IMR-90 (cell line): ENCODE results near the gene TMEM130. TPM values are rescaled to one million over a fixed set of nuclear protein-coding genes. Genes with fewer than 3 reads are reported as not detected.

Experiments used
- microRNA-seq, 2 experiments: library from miRNA; stranded (forward) in 1 of 2; unstranded in 1 of 2; fragments of 10-50 nt in 1 of 2; fragments of <30 nt in 1 of 2; gene quantifications in 1 of 2; microRNA quantifications in 1 of 2; one replicate each; pipeline versions ENCODE3 to v1.1.0; 2013 to 2020; ENCODE audit not compliant: insufficient read depth in 1 of 2, insufficient read length in 1 of 2, unreplicated experiment in 1 of 2
- polyA plus RNA-seq, 3 experiments: library from polyadenylated mRNA; depleted of rRNA; stranded (reverse); fragments of >200 nt; gene quantifications; 2 replicates each; pipeline ENCODE4 v1.2.3, GENCODE V29; 2012; ENCODE audit warnings: low replicate concordance in 1 of 3
- small RNA-seq, 5 experiments: library from RNA; depleted of rRNA; stranded (forward); fragments of <200 nt; gene quantifications; one replicate each; pipeline ENCODE3, GENCODE V24; 2012
- total RNA-seq: library from RNA; depleted of rRNA; stranded (reverse); fragments of >200 nt; gene quantifications from 2 replicates; pipeline ENCODE4 v1.2.3, GENCODE V29; 2012; rRNA removed

TMEM130 gene
- total and polyA plus RNA-seq, 2 of the 4 experiments (the other 2 are of a cell fraction), result 1.1 to 14.8 TPM

Small RNAs within 50 kb of the gene (microRNA-seq; reads per million reads assigned to microRNA genes)
- gene MIR3609, result 0 to 1.1 reads per million in 2 experiments

Small RNAs within 50 kb of the gene (small RNA-seq; reads per million reads assigned to genes)
- gene MIR3609, result 0 to 24.9 (median 4.0) reads per million in 5 experiments

Other genes starting within 250 kb of the TMEM130 start
- 12.5 TPM in 2 replicates for gene TRRAP, start 8.5 kb upstream of the TMEM130 start, total RNA-seq
- 18.1 and 18.8 TPM in 2 replicates for gene TRRAP, start 8.5 kb upstream of the TMEM130 start, polyA plus RNA-seq (2012; rRNA removed)